ENCODE results near the gene PITPNM1. TPM values are rescaled to one million over a fixed set of nuclear protein-coding genes. Genes with fewer than 3 reads are reported as not detected.

Gene PITPNM1
- total RNA-seq, 1 experiment from 2014 or later = 37.5 TPM

DNA sequence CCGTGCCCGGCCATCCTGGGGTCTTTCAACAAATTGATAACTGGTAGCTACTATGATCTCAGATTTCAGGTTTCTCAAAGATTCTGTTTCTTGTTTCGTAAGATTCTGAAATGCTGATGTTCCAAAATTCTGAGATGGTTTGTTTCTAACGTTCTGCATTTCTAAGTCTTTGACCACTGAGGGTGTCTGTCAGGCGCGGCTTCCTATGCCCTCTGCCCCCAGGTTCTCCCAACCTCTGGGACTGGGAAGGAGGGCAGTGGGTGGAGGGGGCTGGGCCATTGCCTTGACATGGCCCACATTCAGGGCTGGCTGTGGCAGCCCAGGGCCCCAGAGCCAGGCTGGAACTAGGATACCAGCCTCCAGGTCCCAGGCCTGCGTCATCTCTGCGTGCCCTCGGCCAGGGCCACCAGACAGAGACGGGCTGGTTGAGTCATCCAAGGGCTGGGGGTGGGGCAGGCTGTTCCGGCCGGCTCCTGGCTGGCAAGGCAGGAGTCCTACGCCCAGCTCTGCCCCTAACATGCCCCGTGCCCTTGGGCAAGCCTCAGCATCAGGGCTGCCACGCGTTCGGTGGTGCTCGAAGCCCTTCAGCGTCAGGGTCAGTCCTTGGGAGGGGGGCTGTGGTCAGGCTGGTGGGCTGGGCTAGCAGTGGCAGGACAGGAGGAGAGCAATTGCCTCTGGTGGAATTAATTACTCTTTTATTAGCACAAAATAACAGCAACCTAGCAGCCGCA, 41.3 kb downstream of the PITPNM1 start:
- no peaks in the 10 kb centered on the region for H3K36me3 ChIP-seq (replicated peaks; ENCODE audit: control insufficient read depth, insufficient read depth, low read length)
- peak; percentile 67 for DNase-seq
- H3K27me3 ChIP-seq (ENCODE audit: control insufficient read depth, insufficient read depth, low read length) = no peaks in the 10 kb centered on the region
- peak overlapping the region; percentile 37 for H3K4me3 ChIP-seq (ENCODE audit: insufficient read depth, low read depth, low read length)

DNA sequence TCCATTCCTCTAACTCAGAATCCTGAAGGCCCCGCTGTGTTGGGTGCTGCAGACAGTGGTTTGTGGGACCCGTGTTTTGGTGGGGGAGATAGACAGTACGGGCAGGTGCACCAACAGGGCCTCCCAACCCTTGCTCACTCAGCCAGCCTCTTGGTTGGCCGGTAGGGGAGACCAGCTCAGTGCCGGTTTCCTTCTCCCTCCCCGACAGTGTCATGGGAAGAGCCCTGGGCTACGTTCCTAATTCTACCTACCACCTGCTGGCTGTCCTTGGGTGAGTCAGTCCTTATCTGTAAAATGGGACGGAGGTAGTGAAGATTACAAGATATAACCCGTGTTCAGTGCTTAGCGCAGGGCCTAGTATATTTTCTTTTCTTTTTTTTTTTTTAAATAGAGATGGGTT, 42.0 kb downstream of the PITPNM1 start:
- Histone ChIP-seq H3K4me3 (ENCODE audit: insufficient read depth, low read depth, low read length) (no peak overlapping the region), H3K36me3 (replicated peaks; ENCODE audit: control insufficient read depth, insufficient read depth, low read length) (no peaks in the 10 kb centered on the region), H3K27me3 (ENCODE audit: control insufficient read depth, insufficient read depth, low read length) (no peaks in the 10 kb centered on the region)
- DNase-seq = peak; percentile 20

- peak; percentile 46 for DNase-seq
- H3K4me3 ChIP-seq (ENCODE audit: insufficient read depth, low read depth, low read length) = no peak overlapping the region
- H3K27me3 ChIP-seq (ENCODE audit: control insufficient read depth, insufficient read depth, low read length) = no peaks in the 10 kb centered on the region
- no peaks in the 10 kb centered on the region for H3K36me3 ChIP-seq (replicated peaks; ENCODE audit: control insufficient read depth, insufficient read depth, low read length)
Measured at GRCh38 chr11:67458266-67458665, 46.9 kb downstream of the PITPNM1 start.

GRCh38 chr11:67457453-67457852, 47.7 kb downstream of the PITPNM1 start:
- H3K27me3 ChIP-seq (ENCODE audit: control insufficient read depth, insufficient read depth, low read length) = no peaks in the 10 kb centered on the region
- H3K36me3 ChIP-seq (replicated peaks; ENCODE audit: control insufficient read depth, insufficient read depth, low read length) = no peaks in the 10 kb centered on the region
- peak; percentile 23 for DNase-seq
- no peak overlapping the region for H3K4me3 ChIP-seq (ENCODE audit: insufficient read depth, low read depth, low read length)

GRCh38 chr11:67456068-67456705, 49.0 kb downstream of the PITPNM1 start:
- peak; percentile 64 for DNase-seq
- Histone ChIP-seq H3K4me3 (ENCODE audit: insufficient read depth, low read depth, low read length) (no peak overlapping the region), H3K36me3 (replicated peaks; ENCODE audit: control insufficient read depth, insufficient read depth, low read length) (no peaks in the 10 kb centered on the region), H3K27me3 (ENCODE audit: control insufficient read depth, insufficient read depth, low read length) (no peaks in the 10 kb centered on the region)

DNA sequence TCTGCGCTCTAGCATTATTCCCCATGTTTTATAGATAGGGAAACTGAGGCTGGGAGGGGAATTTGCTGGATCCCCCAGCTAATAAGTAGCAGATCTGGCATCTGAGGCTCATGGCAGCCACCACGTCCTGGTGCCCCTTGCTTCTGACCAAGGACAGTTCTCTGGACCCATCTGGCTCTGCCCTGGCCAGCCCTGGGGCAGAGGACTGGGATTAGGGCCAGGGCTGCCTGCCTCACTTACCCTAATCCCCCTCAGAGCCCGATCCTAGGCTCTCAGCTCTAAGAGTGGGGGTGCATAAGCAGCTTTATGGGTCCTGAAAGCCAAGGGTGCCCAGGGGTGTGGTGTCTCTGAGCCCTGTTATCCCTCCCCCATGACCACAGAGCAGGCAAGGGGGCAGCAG, 50.1 kb downstream of the PITPNM1 start, which contains the start of gene CABP4:
TSS of gene CABP4 (plus strand) at position 301 of the 400 bp plus-strand sequence. CDS start at position 371, 70 bp downstream.
- Histone ChIP-seq H3K36me3 (replicated peaks; ENCODE audit: control insufficient read depth, insufficient read depth, low read length) (no peaks in the 10 kb centered on the region), H3K4me3 (ENCODE audit: insufficient read depth, low read depth, low read length) (no peak within 1 kb of the TSS), H3K27me3 (ENCODE audit: control insufficient read depth, insufficient read depth, low read length) (no peaks in the 10 kb centered on the region)
- DNase-seq = no peak

DNA sequence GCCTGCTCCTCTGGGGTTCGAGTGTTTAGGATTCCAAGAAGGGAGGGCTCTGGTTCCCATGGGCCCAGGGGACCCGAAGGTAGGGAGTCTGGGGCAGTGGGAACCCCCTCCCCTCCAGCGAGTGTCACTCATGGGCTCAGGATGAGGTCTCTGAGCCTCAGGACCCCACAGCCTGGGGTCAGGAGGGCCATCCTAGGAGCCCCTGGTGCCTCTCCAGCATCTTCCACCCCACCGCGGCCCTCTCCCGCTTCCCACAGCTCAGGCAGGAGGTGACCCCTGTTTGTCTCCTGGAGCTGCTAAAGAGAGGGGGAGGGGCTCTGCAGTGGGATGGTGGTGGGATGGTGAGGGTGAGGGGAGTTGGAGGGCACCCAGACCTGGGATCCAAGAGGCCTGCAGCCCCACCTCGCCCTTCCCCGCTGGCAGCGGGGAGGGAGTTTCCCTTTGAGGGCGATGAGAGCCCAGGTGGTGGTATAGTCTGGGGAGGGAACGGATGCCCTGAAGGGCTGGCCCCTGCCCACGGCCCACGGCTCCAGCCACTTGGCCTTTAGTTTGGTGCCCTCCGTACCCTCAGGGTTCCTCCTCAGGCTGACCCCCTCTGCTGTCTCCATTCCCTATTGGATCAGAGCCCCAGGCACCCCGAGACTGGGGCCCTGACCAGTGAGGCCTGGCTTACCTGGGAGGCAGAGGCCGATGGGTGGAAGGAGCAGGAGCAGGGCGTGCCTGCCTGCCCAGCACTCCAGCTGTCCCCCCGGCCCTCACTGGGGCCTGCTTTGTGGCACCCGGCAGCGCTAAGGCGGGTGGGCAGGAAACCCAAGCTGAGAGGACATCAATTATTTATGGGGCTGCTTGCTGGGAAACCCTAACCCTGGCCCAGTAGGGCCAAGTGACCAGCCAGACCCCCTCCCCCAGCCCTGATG, 51.1 kb downstream of the PITPNM1 start:
- peak; percentile 61 for DNase-seq
- H3K27me3 ChIP-seq (ENCODE audit: control insufficient read depth, insufficient read depth, low read length) = no peaks in the 10 kb centered on the region
- H3K4me3 ChIP-seq (ENCODE audit: insufficient read depth, low read depth, low read length) = no peak overlapping the region
- no peaks in the 10 kb centered on the region for H3K36me3 ChIP-seq (replicated peaks; ENCODE audit: control insufficient read depth, insufficient read depth, low read length)

DNA sequence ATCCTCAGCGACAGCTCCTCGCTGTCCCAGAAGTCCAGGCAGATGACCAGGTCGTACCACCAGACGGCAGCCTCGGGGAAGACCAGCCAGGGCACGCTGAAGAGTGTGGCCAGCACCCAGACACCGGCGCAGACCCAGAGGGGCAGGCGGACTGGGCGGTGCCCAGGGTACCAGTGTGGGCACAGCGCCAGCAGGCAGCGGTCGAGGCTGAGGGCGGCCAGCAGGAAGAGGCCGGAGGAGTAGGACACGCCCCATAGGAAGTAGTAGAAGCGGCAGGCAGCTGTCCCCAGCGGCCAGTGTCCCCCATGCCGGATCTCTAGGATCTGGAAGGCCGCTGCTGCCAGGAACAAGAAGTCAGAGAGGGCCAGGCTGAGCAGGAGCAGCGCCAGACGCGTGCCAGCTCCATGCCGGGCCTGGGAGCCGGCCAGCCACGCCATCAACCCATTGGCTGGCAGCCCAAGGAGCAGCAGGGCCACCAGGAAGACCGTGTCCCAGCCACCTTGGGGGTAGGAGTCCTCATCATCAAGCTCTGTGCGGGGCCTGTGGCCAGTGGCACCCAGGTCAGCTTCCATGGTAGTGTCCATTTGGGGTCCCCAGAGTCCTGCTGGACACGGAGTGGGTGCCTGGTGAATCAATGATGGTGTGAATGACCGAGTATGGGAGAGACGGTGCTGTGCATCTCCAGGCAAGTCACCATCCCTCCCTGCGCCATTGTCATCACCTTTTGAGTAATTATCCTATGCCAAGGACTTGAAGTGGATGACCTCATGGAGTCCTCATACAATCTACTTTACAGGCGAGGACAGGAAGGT, 52.8 kb downstream of the PITPNM1 start, which contains the start of gene GPR152:
TSS of gene GPR152 (minus strand) at position 589 of the 812 bp plus-strand sequence. CDS start at position 584, 5 bp downstream.
- Histone ChIP-seq H3K27me3 (ENCODE audit: control insufficient read depth, insufficient read depth, low read length) (no peaks in the 10 kb centered on the region), H3K36me3 (replicated peaks; ENCODE audit: control insufficient read depth, insufficient read depth, low read length) (no peaks in the 10 kb centered on the region), H3K4me3 (ENCODE audit: insufficient read depth, low read depth, low read length) (no peak within 1 kb of the TSS)
- peak; percentile 55 for DNase-seq

- no peak overlapping the region for H3K4me3 ChIP-seq (ENCODE audit: insufficient read depth, low read depth, low read length)
- no peak for DNase-seq
- H3K27me3 ChIP-seq (ENCODE audit: control insufficient read depth, insufficient read depth, low read length) = no peaks in the 10 kb centered on the region
- H3K36me3 ChIP-seq (replicated peaks; ENCODE audit: control insufficient read depth, insufficient read depth, low read length) = no peaks in the 10 kb centered on the region
Measured at GRCh38 chr11:67451658-67451976, 53.5 kb downstream of the PITPNM1 start.

DNA sequence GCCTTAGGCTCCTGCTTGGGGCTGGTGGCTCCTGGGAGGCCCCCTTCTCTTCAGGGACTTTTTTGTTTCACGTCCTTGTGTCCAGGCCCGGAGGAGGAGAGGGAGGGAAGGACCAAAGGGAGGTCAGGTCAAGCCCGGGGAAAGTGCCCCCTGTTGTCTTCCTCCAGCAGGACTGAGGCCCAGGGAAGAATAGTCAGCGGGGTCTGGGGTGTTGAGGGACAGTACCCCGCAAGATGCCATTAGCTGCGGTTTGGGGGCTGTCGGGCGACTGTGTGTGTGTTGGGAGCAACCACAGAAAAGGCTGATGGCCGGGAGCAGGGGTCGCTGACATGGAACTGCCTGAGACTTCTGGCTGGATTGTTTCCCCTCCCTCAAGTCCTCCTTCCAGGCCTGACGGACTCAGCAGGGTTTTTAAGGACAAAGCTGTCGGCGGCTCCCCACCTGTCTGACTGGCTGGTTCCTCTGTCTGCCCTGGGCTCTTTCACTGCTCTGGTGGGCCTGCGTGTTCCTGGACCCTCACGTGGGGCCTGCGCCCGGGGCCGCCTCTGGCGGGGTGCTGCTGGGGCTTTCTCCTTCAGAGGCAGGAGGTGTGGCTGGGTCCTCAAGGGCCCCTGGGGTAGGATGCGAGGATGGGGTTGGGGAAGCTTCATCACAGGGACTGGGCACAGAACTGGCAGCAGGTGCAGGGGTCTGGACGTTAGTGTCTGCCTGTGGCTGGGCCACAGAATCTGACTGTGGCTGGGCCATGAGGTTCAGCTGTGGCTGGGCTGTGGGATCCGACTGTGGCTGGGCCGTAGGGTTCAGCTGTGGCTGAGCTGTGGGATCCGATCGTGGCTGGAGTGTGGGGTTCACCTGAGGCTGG, 54.1 kb downstream of the PITPNM1 start:
- Histone ChIP-seq H3K36me3 (replicated peaks; ENCODE audit: control insufficient read depth, insufficient read depth, low read length) (no peaks in the 10 kb centered on the region), H3K27me3 (ENCODE audit: control insufficient read depth, insufficient read depth, low read length) (no peaks in the 10 kb centered on the region), H3K4me3 (ENCODE audit: insufficient read depth, low read depth, low read length) (no peak overlapping the region)
- DNase-seq = peak; percentile 62

DNA sequence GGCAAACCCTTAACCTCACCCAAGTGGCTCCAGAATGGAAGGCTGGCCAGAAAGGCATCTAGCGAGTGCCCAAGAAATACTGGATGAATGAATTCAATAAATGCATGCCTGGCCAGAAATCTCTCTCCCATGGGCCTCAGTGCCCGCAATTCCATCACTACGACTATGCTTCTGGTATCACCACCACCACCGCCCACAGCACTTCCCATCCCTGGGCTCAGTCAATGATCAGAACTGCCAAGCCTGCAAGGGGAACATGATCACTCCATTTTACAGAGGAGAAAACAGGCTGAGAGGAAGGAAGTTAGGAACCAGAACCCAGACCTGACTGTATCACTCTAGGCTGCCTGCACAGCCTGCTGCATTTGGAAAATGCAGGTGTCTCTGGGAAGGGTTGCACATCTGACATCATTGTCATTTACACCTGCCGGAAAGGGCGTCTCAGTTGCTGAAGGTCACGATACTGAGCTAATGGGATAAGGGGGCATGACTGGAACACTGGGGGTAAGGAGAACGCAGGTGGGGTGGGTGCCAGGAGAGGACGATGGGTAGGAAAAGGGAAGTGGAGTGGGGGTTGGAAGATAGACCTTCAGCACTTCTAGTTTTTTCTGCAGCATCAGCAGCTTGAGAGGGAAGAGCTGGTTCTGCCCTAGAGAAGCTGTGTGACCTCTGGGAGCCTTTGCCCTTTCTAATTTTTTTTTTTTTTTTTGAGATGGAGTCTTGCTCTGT, 55.9 kb downstream of the PITPNM1 start:
- Histone ChIP-seq H3K36me3 (replicated peaks; ENCODE audit: control insufficient read depth, insufficient read depth, low read length) (no peaks in the 10 kb centered on the region), H3K27me3 (ENCODE audit: control insufficient read depth, insufficient read depth, low read length) (no peaks in the 10 kb centered on the region)

GRCh38 chr11:67448220-67448609, 56.9 kb downstream of the PITPNM1 start:
- no peak for DNase-seq
- Histone ChIP-seq H3K36me3 (replicated peaks; ENCODE audit: control insufficient read depth, insufficient read depth, low read length) (no peaks in the 10 kb centered on the region), H3K27me3 (ENCODE audit: control insufficient read depth, insufficient read depth, low read length) (no peaks in the 10 kb centered on the region), H3K4me3 (ENCODE audit: insufficient read depth, low read depth, low read length) (no peak overlapping the region)

More for the DNA sequence above, 55.9 kb downstream of the PITPNM1 start:
- DNase-seq = peak; percentile 25
- H3K4me3 ChIP-seq (ENCODE audit: insufficient read depth, low read depth, low read length) = no peak overlapping the region

GRCh38 chr11:67445515-67445914, 59.6 kb downstream of the PITPNM1 start:
- Histone ChIP-seq H3K4me3 (ENCODE audit: insufficient read depth, low read depth, low read length) (no peak overlapping the region), H3K27me3 (ENCODE audit: control insufficient read depth, insufficient read depth, low read length) (no peaks in the 10 kb centered on the region), H3K36me3 (replicated peaks; ENCODE audit: control insufficient read depth, insufficient read depth, low read length) (peaks cover 8% of the 10 kb centered on the region)
- no peak for DNase-seq
